ENCODE measurements around the gene ZFP92.

The ZFP92 gene

GRCh38 chrX:153438532-153438931, 27.3 kb downstream of the ZFP92 start:
- H3K27ac ChIP-seq (ENCODE audit: low read depth, low read length): no peak overlapping the region
- no peak overlapping the region for H3K9ac ChIP-seq (ENCODE audit: low read length)
- no peaks in the 10 kb centered on the region for H3K9me3 ChIP-seq (ENCODE audit: insufficient read depth, low read length)
- no peaks in the 10 kb centered on the region for H3K79me2 ChIP-seq (ENCODE audit: insufficient read depth, low read length)
- no peaks in the 10 kb centered on the region for H3K9me2 ChIP-seq (replicated peaks; ENCODE audit: insufficient read depth, low read length)
- H3K4me2 ChIP-seq (ENCODE audit: low read depth, low read length, poor library complexity, severe bottlenecking): no peak overlapping the region
- H4K20me1 ChIP-seq (ENCODE audit: low read depth, low read length): no peaks in the 10 kb centered on the region
- H3K27me3 ChIP-seq (ENCODE audit: low read length): no peaks in the 10 kb centered on the region
- TF ChIP-seq CTCF (IDR thresholded peaks at IDR 0.05; ENCODE audit: insufficient read depth, low read length, poor library complexity, severe bottlenecking) (no peak), EZH2phosphoT487 (conservative IDR thresholded peaks at IDR 0.05; ENCODE audit: low read length) (no peak)
- H3K4me3 ChIP-seq (ENCODE audit: insufficient read depth, low read length, poor library complexity, severe bottlenecking): no peak overlapping the region
- no peaks in the 10 kb centered on the region for H3K36me3 ChIP-seq (ENCODE audit: low read length)
- H3F3A ChIP-seq (ENCODE audit: insufficient read depth): no peaks in the 10 kb centered on the region
- H2AFZ ChIP-seq (ENCODE audit: low read depth, low read length, severe bottlenecking): no peak overlapping the region

- no peak overlapping the region for H2AFZ ChIP-seq (ENCODE audit: low read depth, low read length, severe bottlenecking)
- no peaks in the 10 kb centered on the region for H3K9me3 ChIP-seq (ENCODE audit: insufficient read depth, low read length)
- TF ChIP-seq CTCF (IDR thresholded peaks at IDR 0.05; ENCODE audit: insufficient read depth, low read length, poor library complexity, severe bottlenecking) (no peak), EZH2phosphoT487 (conservative IDR thresholded peaks at IDR 0.05; ENCODE audit: low read length) (no peak)
- no peaks in the 10 kb centered on the region for H3K79me2 ChIP-seq (ENCODE audit: insufficient read depth, low read length)
- no peaks in the 10 kb centered on the region for H3K27me3 ChIP-seq (ENCODE audit: low read length)
- H3K9me2 ChIP-seq (replicated peaks; ENCODE audit: insufficient read depth, low read length): no peaks in the 10 kb centered on the region
- H3K36me3 ChIP-seq (ENCODE audit: low read length): no peaks in the 10 kb centered on the region
- H3F3A ChIP-seq (ENCODE audit: insufficient read depth): no peaks in the 10 kb centered on the region
- H3K9ac ChIP-seq (ENCODE audit: low read length): no peak overlapping the region
- H3K27ac ChIP-seq (ENCODE audit: low read depth, low read length): no peak overlapping the region
- no peak overlapping the region for H3K4me3 ChIP-seq (ENCODE audit: insufficient read depth, low read length, poor library complexity, severe bottlenecking)
- no peaks in the 10 kb centered on the region for H4K20me1 ChIP-seq (ENCODE audit: low read depth, low read length)
- H3K4me2 ChIP-seq (ENCODE audit: low read depth, low read length, poor library complexity, severe bottlenecking): no peak overlapping the region
Measured at GRCh38 chrX:153439977-153440376, 28.7 kb downstream of the ZFP92 start.

- H3K4me2 ChIP-seq (ENCODE audit: low read depth, low read length, poor library complexity, severe bottlenecking): no peak overlapping the region
- H3K4me3 ChIP-seq (ENCODE audit: insufficient read depth, low read length, poor library complexity, severe bottlenecking): no peak overlapping the region
- no peak overlapping the region for H3K27ac ChIP-seq (ENCODE audit: low read depth, low read length)
- H3K9me2 ChIP-seq (replicated peaks; ENCODE audit: insufficient read depth, low read length): no peaks in the 10 kb centered on the region
- no peaks in the 10 kb centered on the region for H3K27me3 ChIP-seq (ENCODE audit: low read length)
- no peaks in the 10 kb centered on the region for H4K20me1 ChIP-seq (ENCODE audit: low read depth, low read length)
- no peaks in the 10 kb centered on the region for H3K36me3 ChIP-seq (ENCODE audit: low read length)
- no peaks in the 10 kb centered on the region for H3K79me2 ChIP-seq (ENCODE audit: insufficient read depth, low read length)
- no peaks in the 10 kb centered on the region for H3F3A ChIP-seq (ENCODE audit: insufficient read depth)
- no peak overlapping the region for H3K9ac ChIP-seq (ENCODE audit: low read length)
- no peak overlapping the region for H2AFZ ChIP-seq (ENCODE audit: low read depth, low read length, severe bottlenecking)
- H3K9me3 ChIP-seq (ENCODE audit: insufficient read depth, low read length): no peaks in the 10 kb centered on the region
- TF ChIP-seq CTCF (IDR thresholded peaks at IDR 0.05; ENCODE audit: insufficient read depth, low read length, poor library complexity, severe bottlenecking): no peak
- no peak for TF ChIP-seq EZH2phosphoT487 (conservative IDR thresholded peaks at IDR 0.05; ENCODE audit: low read length)
Measured at GRCh38 chrX:153440556-153441135, 29.4 kb downstream of the ZFP92 start.

All from SU-DHL-6 (cell line).